Ascending aorta (tissue), 2 donors: ENCODE data around the gene GRHL3. TPM values are rescaled to one million over a fixed set of nuclear protein-coding genes. Genes with fewer than 3 reads are reported as not detected.

ENCODE experiments used
- DNase-seq, 2 donors: peaks; one replicate each; pipeline ENCODE4 v3.0.0-alpha.2; 2019; ENCODE audit warnings: low spot score in 2 of 2
- H3K27ac ChIP-seq, 2 donors: fragments of 200-600 bp; sonication (generic); one replicate each; pipeline ENCODE4 v1.5.1; 2016 to 2017; ENCODE audit warnings: mild to moderate bottlenecking in 1 of 2
- H3K27me3 ChIP-seq: fragments of 200-600 bp; sonication (generic); one replicate; pipeline ENCODE4 v1.5.1; 2017
- H3K36me3 ChIP-seq, 2 donors: fragments of 200-600 bp; sonication (generic); one replicate each; pipeline ENCODE4 v1.5.1; 2016
- H3K4me1 ChIP-seq, 2 donors: fragments of 200-600 bp; sonication (generic); one replicate each; pipeline ENCODE4 v1.5.1; 2016 to 2017; ENCODE audit warnings: mild to moderate bottlenecking in 1 of 2
- H3K4me3 ChIP-seq, 2 donors: fragments of 200-600 bp; sonication (generic); one replicate each; pipeline ENCODE4 v1.5.1; 2016 to 2017; ENCODE audit warnings: mild to moderate bottlenecking in 1 of 2
- H3K9me3 ChIP-seq, 2 donors: fragments of 200-600 bp; sonication (generic); one replicate each; pipeline ENCODE4 v1.5.1; 2016
- intact Hi-C: fragments of 100-400 bp; cut with DNase I; formaldehyde crosslinking; loops from one replicate; pipeline ENCODE4 v1.15.1; 2023
- total RNA-seq: library from RNA; depleted of rRNA; stranded (reverse); fragments of >200 nt; gene quantifications from one replicate; pipeline ENCODE4 v1.1.0, GENCODE V29; 2016
- TF ChIP-seq, protein P1 (sequence below), 3 experiments: fragments of 200-600 bp in 2 of 3; fragments of 450-650 bp in 1 of 3; sonication (generic) in 2 of 3; IDR thresholded peaks; one replicate each; pipeline ENCODE4 v1.5.1; 2016 to 2019; ENCODE audit warnings: antibody characterized with exemption in 3 of 3, mild to moderate bottlenecking in 1 of 3, moderate library complexity in 1 of 3

GRHL3 gene
- total RNA-seq, 1 donor from 2014 or later, result not detected

DNA sequence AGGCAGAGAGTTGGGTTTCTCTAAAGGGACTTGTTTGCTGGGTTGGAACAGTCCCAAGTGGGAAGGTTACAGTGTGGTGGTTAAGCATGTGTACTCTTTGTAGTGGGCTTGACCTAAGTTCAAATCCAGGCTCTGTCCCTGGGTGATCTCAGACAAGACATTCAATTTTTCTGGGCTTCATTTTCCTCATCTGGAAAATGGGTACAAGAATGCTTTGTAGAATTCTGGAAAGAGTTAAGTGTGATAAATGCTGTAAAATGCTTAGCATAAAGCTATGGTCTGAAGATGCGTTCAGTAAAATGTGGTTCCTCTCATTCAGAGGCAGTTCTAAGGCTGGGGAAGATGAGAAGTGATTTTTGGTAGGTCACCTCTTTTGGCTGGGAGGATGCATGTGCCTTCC, 805 bp downstream of the GRHL3 start:
- intact Hi-C loops, result no loop called here
- Histone ChIP-seq H3K27ac (no peak overlapping the region), H3K27me3 (no peaks in the 10 kb centered on the region), H3K4me1 (peaks cover 5 to 6% of the 10 kb centered on the region in 2 donors), H3K36me3 (no peaks in the 10 kb centered on the region), H3K9me3 (no peaks in the 10 kb centered on the region), H3K4me3 (no peak overlapping the region)
- TF ChIP-seq, protein P1, sequence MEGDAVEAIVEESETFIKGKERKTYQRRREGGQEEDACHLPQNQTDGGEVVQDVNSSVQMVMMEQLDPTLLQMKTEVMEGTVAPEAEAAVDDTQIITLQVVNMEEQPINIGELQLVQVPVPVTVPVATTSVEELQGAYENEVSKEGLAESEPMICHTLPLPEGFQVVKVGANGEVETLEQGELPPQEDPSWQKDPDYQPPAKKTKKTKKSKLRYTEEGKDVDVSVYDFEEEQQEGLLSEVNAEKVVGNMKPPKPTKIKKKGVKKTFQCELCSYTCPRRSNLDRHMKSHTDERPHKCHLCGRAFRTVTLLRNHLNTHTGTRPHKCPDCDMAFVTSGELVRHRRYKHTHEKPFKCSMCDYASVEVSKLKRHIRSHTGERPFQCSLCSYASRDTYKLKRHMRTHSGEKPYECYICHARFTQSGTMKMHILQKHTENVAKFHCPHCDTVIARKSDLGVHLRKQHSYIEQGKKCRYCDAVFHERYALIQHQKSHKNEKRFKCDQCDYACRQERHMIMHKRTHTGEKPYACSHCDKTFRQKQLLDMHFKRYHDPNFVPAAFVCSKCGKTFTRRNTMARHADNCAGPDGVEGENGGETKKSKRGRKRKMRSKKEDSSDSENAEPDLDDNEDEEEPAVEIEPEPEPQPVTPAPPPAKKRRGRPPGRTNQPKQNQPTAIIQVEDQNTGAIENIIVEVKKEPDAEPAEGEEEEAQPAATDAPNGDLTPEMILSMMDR (IDR thresholded peaks at IDR 0.05), result no peak
- DNase-seq, result no peak

- DNase-seq, result no peak
- H3K36me3 ChIP-seq, result no peaks in the 10 kb centered on the region
- H3K4me1 ChIP-seq, result peaks cover 5 to 6% of the 10 kb centered on the region in 2 donors
- H3K9me3 ChIP-seq, result no peaks in the 10 kb centered on the region
- H3K27ac ChIP-seq, result no peak overlapping the region
- intact Hi-C loops, result no loop called here
- TF ChIP-seq, protein P1 (IDR thresholded peaks at IDR 0.05), result no peak
- peak overlapping the region in 1 of 2 donors; percentile 78 for H3K4me3 ChIP-seq
- no peaks in the 10 kb centered on the region for H3K27me3 ChIP-seq
Observed at GRCh38 chr1:24321126-24321525, 2.0 kb downstream of the GRHL3 start.

GRCh38 chr1:24321697-24322469, 2.7 kb downstream of the GRHL3 start:
- intact Hi-C loops, result no loop called here
- TF ChIP-seq, protein P1 (IDR thresholded peaks at IDR 0.05), result no peak
- H3K36me3 ChIP-seq, result no peaks in the 10 kb centered on the region
- no peak overlapping the region for H3K27ac ChIP-seq
- no peaks in the 10 kb centered on the region for H3K9me3 ChIP-seq
- peaks cover 5 to 6% of the 10 kb centered on the region in 2 donors for H3K4me1 ChIP-seq
- H3K4me3 ChIP-seq, result peak overlapping the region; percentile 54 to 78
- DNase-seq, result peak in 1 of 2 donors; percentile 65
- no peaks in the 10 kb centered on the region for H3K27me3 ChIP-seq

GRCh38 chr1:24322470-24323177, 3.5 kb downstream of the GRHL3 start:
- H3K27ac ChIP-seq, result no peak overlapping the region
- TF ChIP-seq, protein P1 (IDR thresholded peaks at IDR 0.05), result no peak
- peak overlapping the region; percentile 54 to 78 for H3K4me3 ChIP-seq
- no peaks in the 10 kb centered on the region for H3K27me3 ChIP-seq
- H3K4me1 ChIP-seq, result peaks cover 5 to 6% of the 10 kb centered on the region in 2 donors
- no peak for DNase-seq
- H3K9me3 ChIP-seq, result no peaks in the 10 kb centered on the region
- intact Hi-C loops, result no loop called here
- H3K36me3 ChIP-seq, result no peaks in the 10 kb centered on the region

- TF ChIP-seq, protein P1 (IDR thresholded peaks at IDR 0.05), result no peak
- Histone ChIP-seq H3K27ac (no peak overlapping the region), H3K4me3 (no peak overlapping the region), H3K9me3 (no peaks in the 10 kb centered on the region), H3K4me1 (peaks cover 5 to 6% of the 10 kb centered on the region in 2 donors), H3K36me3 (no peaks in the 10 kb centered on the region), H3K27me3 (no peaks in the 10 kb centered on the region)
- intact Hi-C loops, result no loop called here
- DNase-seq, result no peak
Observed at GRCh38 chr1:24323281-24323680, 4.1 kb downstream of the GRHL3 start.
